HEK293 (cell line): ENCODE results near the gene PPP1R9B.
A peak's percentile ranks its signal among the peaks of the same experiment; 100 is the strongest.

Experiments used
- BCL11A ChIP-seq: fragments of 450-650 bp; formaldehyde crosslinking; IDR thresholded peaks from 2 replicates; pipeline ENCODE4 v1.5.1; 2016; ENCODE audit warnings: low read depth, missing biosample characterization, missing genetic modification characterization
- HIC1 ChIP-seq: fragments of 450-650 bp; formaldehyde crosslinking; IDR thresholded peaks from 2 replicates; pipeline ENCODE4 v1.5.1; 2016; ENCODE audit warnings: missing biosample characterization, missing genetic modification characterization
- KLF10 ChIP-seq: fragments of 450-650 bp; IDR thresholded peaks from 2 replicates; pipeline ENCODE4 v1.5.1; 2018; ENCODE audit warnings: missing biosample characterization, mild to moderate bottlenecking, missing genetic modification characterization
- KLF9 ChIP-seq: fragments of 450-650 bp; formaldehyde crosslinking; IDR thresholded peaks from 2 replicates; pipeline ENCODE4 v1.5.1; 2016; ENCODE audit warnings: missing biosample characterization, missing genetic modification characterization, low read depth
- SETDB1 ChIP-seq: IDR thresholded peaks from one replicate; pipeline ENCODE4 v1.6.1; 2017; ENCODE audit warnings: mild to moderate bottlenecking, low read length, moderate library complexity, mixed read lengths; ENCODE audit not compliant: insufficient read length
- TSHZ1 ChIP-seq: fragments of 450-650 bp; formaldehyde crosslinking; IDR thresholded peaks from 2 replicates; pipeline ENCODE4 v1.5.1; 2016; ENCODE audit warnings: missing biosample characterization, missing genetic modification characterization, borderline replicate concordance
- ZBTB11 ChIP-seq: fragments of 450-650 bp; formaldehyde crosslinking; conservative IDR thresholded peaks from 2 replicates; pipeline ENCODE4 v1.5.1; 2016; ENCODE audit warnings: low read depth, missing biosample characterization, missing genetic modification characterization
- ZBTB48 ChIP-seq: fragments of 450-650 bp; formaldehyde crosslinking; IDR thresholded peaks from 2 replicates; pipeline ENCODE4 v1.5.1; 2016; ENCODE audit warnings: missing biosample characterization, missing genetic modification characterization
- ZBTB49 ChIP-seq: fragments of 450-650 bp; formaldehyde crosslinking; IDR thresholded peaks from 2 replicates; pipeline ENCODE4 v1.5.1; 2016; ENCODE audit warnings: missing biosample characterization, missing genetic modification characterization, low read depth
- ZNF10 ChIP-seq: fragments of 450-650 bp; formaldehyde crosslinking; IDR thresholded peaks from 2 replicates; pipeline ENCODE4 v1.5.1; 2017; ENCODE audit warnings: missing biosample characterization, missing genetic modification characterization
- ZNF26 ChIP-seq: fragments of 450-650 bp; formaldehyde crosslinking; IDR thresholded peaks from 2 replicates; pipeline ENCODE4 v1.5.1; 2016; ENCODE audit warnings: missing biosample characterization, missing genetic modification characterization
- ZNF266 ChIP-seq: fragments of 450-650 bp; formaldehyde crosslinking; IDR thresholded peaks from 2 replicates; pipeline ENCODE4 v1.5.1; 2016; ENCODE audit warnings: missing biosample characterization, missing genetic modification characterization, low read depth
- ZNF398 ChIP-seq: fragments of 450-650 bp; formaldehyde crosslinking; IDR thresholded peaks from 2 replicates; pipeline ENCODE4 v1.5.1; 2017; ENCODE audit warnings: missing biosample characterization, missing genetic modification characterization
- ZNF501 ChIP-seq: fragments of 450-650 bp; formaldehyde crosslinking; IDR thresholded peaks from 2 replicates; pipeline ENCODE4 v1.5.1; 2016; ENCODE audit warnings: missing biosample characterization, missing genetic modification characterization
- ZNF521 ChIP-seq: fragments of 450-650 bp; formaldehyde crosslinking; IDR thresholded peaks from 2 replicates; pipeline ENCODE4 v1.5.1; 2017; ENCODE audit warnings: missing biosample characterization, mild to moderate bottlenecking, missing genetic modification characterization
- ZNF549 ChIP-seq: fragments of 450-650 bp; IDR thresholded peaks from 2 replicates; pipeline ENCODE4 v1.5.1; 2018; ENCODE audit warnings: missing biosample characterization, missing genetic modification characterization, mild to moderate bottlenecking, inconsistent platforms, moderate library complexity
- ZNF555 ChIP-seq: fragments of 450-650 bp; formaldehyde crosslinking; conservative IDR thresholded peaks from 2 replicates; pipeline ENCODE4 v1.5.1; 2017; ENCODE audit warnings: missing biosample characterization, mild to moderate bottlenecking, missing genetic modification characterization, inconsistent platforms
- ZNF561 ChIP-seq: fragments of 450-650 bp; IDR thresholded peaks from 2 replicates; pipeline ENCODE4 v1.5.1; 2018; ENCODE audit warnings: missing biosample characterization, missing genetic modification characterization, borderline replicate concordance
- ZNF626 ChIP-seq: fragments of 450-650 bp; sonication (Bioruptor Pico); formaldehyde crosslinking; IDR thresholded peaks from 2 replicates; pipeline ENCODE4 v1.5.1; 2018; ENCODE audit warnings: missing biosample characterization, missing genetic modification characterization, inconsistent platforms
- ZNF692 ChIP-seq: fragments of 450-650 bp; formaldehyde crosslinking; IDR thresholded peaks from 2 replicates; pipeline ENCODE4 v1.5.1; 2016; ENCODE audit warnings: missing biosample characterization, missing genetic modification characterization
- ZNF843 ChIP-seq: fragments of 450-650 bp; formaldehyde crosslinking; IDR thresholded peaks from 2 replicates; pipeline ENCODE4 v1.5.1; 2016; ENCODE audit warnings: missing biosample characterization, missing genetic modification characterization

Gene PPP1R9B

GRCh38 chr17:50151041-50151936 is 812 bp upstream of the PPP1R9B start (continued):
- TF ChIP-seq ZBTB11 (tag by site-specific recombination) (peak; percentile 97), ZNF843 (tag by site-specific recombination) (no peak), ZNF501 (tag by site-specific recombination) (peak; percentile 72; the same call in 1 of the 2 replicates), ZNF555 (tag by site-specific recombination) (no peak), ZNF626 (tag by site-specific recombination) (no peak), TSHZ1 (tag by site-specific recombination) (no peak), ZBTB48 (tag by site-specific recombination) (peak; percentile 26; the same call in 1 of the 2 replicates), ZNF398 (peak; percentile 94), ZNF692 (tag by site-specific recombination) (no peak), KLF9 (tag by site-specific recombination) (no peak), ZNF549 (tag by site-specific recombination) (no peak), SETDB1 (no peak), KLF10 (tag by site-specific recombination) (no peak), ZBTB49 (tag by site-specific recombination) (no peak), BCL11A (tag by site-specific recombination) (peak; percentile 50), ZNF561 (tag by site-specific recombination) (no peak; the same call in 1 of the 2 replicates), HIC1 (tag by site-specific recombination) (peak; percentile 42), ZNF26 (tag by site-specific recombination) (no peak), ZNF10 (tag by site-specific recombination) (0 out of 2 replicates have a peak, but pooled peaks have one; percentile 33), ZNF266 (tag by site-specific recombination) (no peak), ZNF521 (tag by site-specific recombination) (no peak)
